ENCODE measurements around the gene NYAP2. TPM values are rescaled to one million over a fixed set of nuclear protein-coding genes. Genes with fewer than 3 reads are reported as not detected.

Gene NYAP2
- total RNA-seq, 3 donors from 2014 or later: 0.09 TPM; not detected in 1

GRCh38 chr2:225465827-225466226, 66.3 kb downstream of the NYAP2 start:
- Histone ChIP-seq H3K4me1 (ENCODE audit: low read depth) (peaks cover 6% of the 10 kb centered on the region), H3K4me3 (no peak overlapping the region), H3K36me3 (ENCODE audit: low read depth) (no peaks in the 10 kb centered on the region), H3K9me3 (no peaks in the 10 kb centered on the region)
- intact Hi-C loops (cut with DNase I, micrococcal nuclease): no loop called here
- no peak for ATAC-seq
- DNase-seq: no peak
- TF ChIP-seq CTCF (IDR thresholded peaks at IDR 0.05): no peak

GRCh38 chr2:225466891-225467604, 67.5 kb downstream of the NYAP2 start:
- Histone ChIP-seq H3K4me3 (no peak overlapping the region), H3K36me3 (ENCODE audit: low read depth) (no peaks in the 10 kb centered on the region), H3K4me1 (ENCODE audit: low read depth) (peaks cover 10% of the 10 kb centered on the region), H3K9me3 (no peaks in the 10 kb centered on the region)
- TF ChIP-seq CTCF (IDR thresholded peaks at IDR 0.05): no peak
- DNase-seq: peak in 1 of 3 donors; percentile 19
- intact Hi-C loops (cut with DNase I, micrococcal nuclease): no loop called here
- ATAC-seq: no peak

GRCh38 chr2:225468131-225468530, 68.6 kb downstream of the NYAP2 start:
- no peak for DNase-seq

GRCh38 chr2:225471039-225471438, 71.5 kb downstream of the NYAP2 start:
- no peaks in the 10 kb centered on the region for H3K36me3 ChIP-seq (ENCODE audit: low read depth)
- TF ChIP-seq CTCF (IDR thresholded peaks at IDR 0.05): no peak
- ATAC-seq (peak; percentile 78), DNase-seq (no peak)
- H3K9me3 ChIP-seq: no peaks in the 10 kb centered on the region
- intact Hi-C loops (cut with DNase I, micrococcal nuclease): no loop called here
- H3K4me3 ChIP-seq: no peak overlapping the region
- H3K4me1 ChIP-seq (ENCODE audit: low read depth): peaks cover 7% of the 10 kb centered on the region

More at GRCh38 chr2:225468131-225468530, 68.6 kb downstream of the NYAP2 start:
- H3K4me1 ChIP-seq (ENCODE audit: low read depth): peaks cover 13% of the 10 kb centered on the region
- intact Hi-C loops (cut with DNase I, micrococcal nuclease): no loop called here
- TF ChIP-seq CTCF (IDR thresholded peaks at IDR 0.05): no peak
- H3K9me3 ChIP-seq: no peaks in the 10 kb centered on the region
- no peak overlapping the region for H3K4me3 ChIP-seq
- no peaks in the 10 kb centered on the region for H3K36me3 ChIP-seq (ENCODE audit: low read depth)
- ATAC-seq: no peak

GRCh38 chr2:225471482-225471881, 72.0 kb downstream of the NYAP2 start:
- ATAC-seq (peak; percentile 96), DNase-seq (peak in 1 of 3 donors; percentile 37)
- intact Hi-C loops (cut with DNase I, micrococcal nuclease): no loop called here

More at GRCh38 chr2:225471482-225471881, 72.0 kb downstream of the NYAP2 start:
- Histone ChIP-seq H3K4me3 (no peak overlapping the region), H3K36me3 (ENCODE audit: low read depth) (no peaks in the 10 kb centered on the region), H3K9me3 (no peaks in the 10 kb centered on the region), H3K4me1 (ENCODE audit: low read depth) (peaks cover 7% of the 10 kb centered on the region)
- TF ChIP-seq CTCF (IDR thresholded peaks at IDR 0.05): no peak
